Mucosa of descending colon (tissue), 3 donors: Measurements from ENCODE around the gene UCHL1. TPM values are rescaled to one million over a fixed set of nuclear protein-coding genes. Genes with fewer than 3 reads are reported as not detected.
A peak's percentile ranks its signal among the peaks of the same experiment; 100 is the strongest.
"Not testable (repeated sequence)": the region's sequence is repeated elsewhere in the genome, so short reads cannot be mapped to it uniquely, and the experiment has no call there.

ENCODE experiments used
- ATAC-seq: fragments of 200-7000 bp; cut with Tn5 transposase; one replicate; pipeline ENCODE4 v1.9.1; 2020; ENCODE audit warnings: mild to moderate bottlenecking, moderate library complexity
- DNase-seq, 3 donors: peaks; one replicate each; pipeline ENCODE4 v3.0.0-alpha.2; 2020
- H3K36me3 ChIP-seq: fragments of 200-600 bp; one replicate; pipeline ENCODE4 v1.8.0; 2021; ENCODE audit warnings: low read depth, mild to moderate bottlenecking
- H3K4me1 ChIP-seq: fragments of 200-600 bp; one replicate; pipeline ENCODE4 v1.8.0; 2021; ENCODE audit warnings: low read depth, mild to moderate bottlenecking
- H3K4me3 ChIP-seq: fragments of 200-600 bp; one replicate; pipeline ENCODE4 v1.8.0; 2021; ENCODE audit warnings: mild to moderate bottlenecking
- H3K9me3 ChIP-seq: fragments of 200-600 bp; one replicate; pipeline ENCODE4 v1.8.0; 2021; ENCODE audit warnings: mild to moderate bottlenecking
- intact Hi-C, 2 donors: fragments of 100-400 bp; cut with DNase I in 1 of 2; cut with micrococcal nuclease in 1 of 2; formaldehyde crosslinking; loops; one replicate each; pipeline versions ENCODE4 v1.11.0 to v1.11.1; 2022; cut with DNase I, micrococcal nuclease
- total RNA-seq, 3 donors: library from RNA; stranded (reverse); fragmentation: NEBNext Ultra II Directional in 2 of 3; extraction: Animal tissue kit (Norgen Biotek cat#: 25700) in 2 of 3; gene quantifications; one replicate each; pipeline versions ENCODE4 v1.2.1 to v1.2.4, GENCODE V29; 2021 to 2023
- TF ChIP-seq, protein P1 (sequence below): fragments of 200-600 bp; IDR thresholded peaks from one replicate; pipeline ENCODE4 v1.8.0; 2022; ENCODE audit warnings: antibody characterized with exemption, mild to moderate bottlenecking
- donor health status: DM: no; HTN: no; CAD: no; lungs with moderate emphysema.
- donor health status: DM: no; HTN: no; CAD: no.
- donor health status: DM: no; HTN: yes; CAD: no.

UCHL1 gene
- total RNA-seq, 3 donors from 2014 or later, result 4.1 to 76.0 (median 11.1) TPM

DNA sequence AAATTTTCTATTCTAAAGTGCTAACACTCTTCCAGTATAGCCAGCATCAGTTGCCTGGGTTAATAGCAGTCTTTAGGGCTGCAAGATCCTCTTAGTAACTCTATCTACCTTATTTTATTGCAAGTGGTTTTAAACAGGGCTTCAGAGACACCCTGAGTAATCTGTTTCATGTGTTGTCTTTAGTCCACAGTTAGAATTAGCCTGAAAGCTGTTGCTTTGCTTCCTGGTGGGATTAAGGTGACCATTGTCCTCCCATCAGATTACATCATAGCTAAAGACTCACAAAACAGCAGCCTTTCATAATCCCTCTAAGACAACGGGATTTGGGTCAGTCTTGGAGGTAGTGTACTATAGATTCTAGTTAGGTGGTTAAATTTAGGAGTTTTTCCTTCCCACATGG is 7.5 kb downstream of the UCHL1 start:
- TF ChIP-seq, protein P1, sequence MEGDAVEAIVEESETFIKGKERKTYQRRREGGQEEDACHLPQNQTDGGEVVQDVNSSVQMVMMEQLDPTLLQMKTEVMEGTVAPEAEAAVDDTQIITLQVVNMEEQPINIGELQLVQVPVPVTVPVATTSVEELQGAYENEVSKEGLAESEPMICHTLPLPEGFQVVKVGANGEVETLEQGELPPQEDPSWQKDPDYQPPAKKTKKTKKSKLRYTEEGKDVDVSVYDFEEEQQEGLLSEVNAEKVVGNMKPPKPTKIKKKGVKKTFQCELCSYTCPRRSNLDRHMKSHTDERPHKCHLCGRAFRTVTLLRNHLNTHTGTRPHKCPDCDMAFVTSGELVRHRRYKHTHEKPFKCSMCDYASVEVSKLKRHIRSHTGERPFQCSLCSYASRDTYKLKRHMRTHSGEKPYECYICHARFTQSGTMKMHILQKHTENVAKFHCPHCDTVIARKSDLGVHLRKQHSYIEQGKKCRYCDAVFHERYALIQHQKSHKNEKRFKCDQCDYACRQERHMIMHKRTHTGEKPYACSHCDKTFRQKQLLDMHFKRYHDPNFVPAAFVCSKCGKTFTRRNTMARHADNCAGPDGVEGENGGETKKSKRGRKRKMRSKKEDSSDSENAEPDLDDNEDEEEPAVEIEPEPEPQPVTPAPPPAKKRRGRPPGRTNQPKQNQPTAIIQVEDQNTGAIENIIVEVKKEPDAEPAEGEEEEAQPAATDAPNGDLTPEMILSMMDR, result no peak
- no peak for ATAC-seq

DNA sequence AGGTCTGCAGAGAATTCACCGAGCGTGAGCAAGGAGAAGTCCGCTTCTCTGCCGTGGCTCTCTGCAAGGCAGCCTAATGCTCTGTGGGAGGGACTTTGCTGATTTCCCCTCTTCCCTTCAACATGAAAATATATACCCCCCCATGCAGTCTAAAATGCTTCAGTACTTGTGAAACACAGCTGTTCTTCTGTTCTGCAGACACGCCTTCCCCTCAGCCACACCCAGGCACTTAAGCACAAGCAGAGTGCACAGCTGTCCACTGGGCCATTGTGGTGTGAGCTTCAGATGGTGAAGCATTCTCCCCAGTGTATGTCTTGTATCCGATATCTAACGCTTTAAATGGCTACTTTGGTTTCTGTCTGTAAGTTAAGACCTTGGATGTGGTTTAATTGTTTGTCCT is 11.3 kb downstream of the UCHL1 start:
- no peak overlapping the region for H3K4me3 ChIP-seq
- TF ChIP-seq, protein P1, result no peak
- intact Hi-C loops, result no loop called here
- no peaks in the 10 kb centered on the region for H3K9me3 ChIP-seq
- DNase-seq (peak in 2 of 3 donors; percentile 17 to 35), ATAC-seq (peak; percentile 60)
- H3K36me3 ChIP-seq, result no peaks in the 10 kb centered on the region
- no peaks in the 10 kb centered on the region for H3K4me1 ChIP-seq

More for the DNA sequence above, 7.5 kb downstream of the UCHL1 start:
- no peak overlapping the region for H3K4me3 ChIP-seq
- no peaks in the 10 kb centered on the region for H3K9me3 ChIP-seq
- no peak for DNase-seq
- intact Hi-C loops, result no loop called here
- H3K36me3 ChIP-seq, result no peaks in the 10 kb centered on the region
- H3K4me1 ChIP-seq, result no peaks in the 10 kb centered on the region

DNA sequence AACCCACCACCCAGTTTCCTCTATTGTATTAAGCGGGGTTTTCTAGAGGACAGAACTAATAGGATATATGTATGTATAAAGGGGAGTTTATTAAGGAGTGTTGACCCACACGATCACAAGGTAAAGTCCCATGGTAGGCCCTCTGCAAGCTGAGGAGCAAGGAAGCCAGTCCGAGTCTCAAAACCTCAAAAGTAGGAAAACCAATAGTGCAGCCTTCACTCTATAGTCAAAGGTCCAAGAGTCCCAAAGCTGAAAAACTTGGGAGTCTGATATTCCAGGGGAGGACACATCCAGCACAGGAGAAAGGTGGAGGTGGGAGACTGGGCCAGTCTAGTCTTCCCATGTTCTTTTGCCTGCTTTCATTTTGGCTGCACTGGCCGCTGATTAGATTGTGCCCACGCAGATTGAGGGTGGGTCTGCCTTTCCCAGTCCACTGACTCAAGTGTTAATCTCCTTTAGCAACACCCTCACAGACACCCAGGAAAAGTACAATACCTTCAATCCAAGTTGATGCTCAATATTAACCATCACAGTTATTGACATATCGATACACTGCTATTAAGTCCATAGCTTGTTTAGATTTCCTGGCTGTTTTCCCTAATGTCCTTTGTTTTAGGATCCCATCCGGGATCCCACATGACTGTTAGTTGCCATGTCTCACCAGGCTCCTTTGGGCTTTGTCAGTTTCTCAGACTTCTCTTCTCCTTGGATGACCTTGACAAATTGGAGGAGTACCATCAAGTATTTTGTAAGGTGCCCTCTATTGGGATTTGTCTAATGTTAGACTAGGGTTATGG is 12.2 kb downstream of the UCHL1 start:
- no peak for ATAC-seq
- intact Hi-C loops, result no loop called here
- no peaks in the 10 kb centered on the region for H3K36me3 ChIP-seq
- TF ChIP-seq, protein P1, result no peak
- DNase-seq, result no peak
- no peaks in the 10 kb centered on the region for H3K4me1 ChIP-seq
- H3K9me3 ChIP-seq, result no peaks in the 10 kb centered on the region
- no peak overlapping the region for H3K4me3 ChIP-seq

DNA sequence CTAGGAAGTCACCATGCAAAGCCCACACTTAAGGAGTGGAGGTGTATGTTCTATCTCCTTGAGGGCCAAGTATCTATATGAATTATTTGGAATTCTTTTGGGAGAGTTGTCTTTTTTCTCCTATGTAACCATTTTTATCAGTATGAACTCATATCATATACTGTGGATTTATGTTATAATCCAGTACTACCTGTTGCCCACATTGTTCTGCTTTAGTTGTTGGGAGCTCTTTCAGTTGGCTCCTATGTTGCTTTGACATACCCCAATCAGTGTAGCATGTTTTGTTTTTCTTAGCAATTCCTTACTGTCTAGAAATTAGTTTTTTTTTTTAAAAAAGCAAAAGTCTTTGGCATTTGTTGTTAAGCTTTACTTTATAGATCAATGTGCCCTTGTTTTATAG is 13.0 kb downstream of the UCHL1 start:
- no peaks in the 10 kb centered on the region for H3K4me1 ChIP-seq
- TF ChIP-seq, protein P1, result no peak
- intact Hi-C loops, result no loop called here

DNA sequence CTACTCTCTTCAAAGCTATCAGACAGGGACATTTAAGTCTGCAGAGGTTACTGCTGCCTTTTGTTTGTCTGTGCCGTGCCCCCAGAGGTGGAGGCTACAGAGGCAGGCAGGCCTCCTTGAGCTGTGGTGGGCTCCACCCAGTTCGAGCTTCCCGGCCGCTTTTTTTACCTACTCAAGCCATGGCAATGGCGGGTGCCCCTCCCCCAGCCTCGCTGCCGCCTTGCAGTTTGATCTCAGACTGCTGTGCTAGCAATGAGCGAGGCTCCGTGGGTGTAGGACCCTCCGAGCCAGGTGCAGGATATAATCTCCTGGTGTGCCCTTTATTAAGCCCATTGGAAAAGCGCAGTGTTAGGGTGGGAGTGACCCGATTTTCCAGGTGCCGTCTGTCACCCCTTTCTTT is 19.2 kb downstream of the UCHL1 start:
- intact Hi-C loops, H3K4me1 ChIP-seq, H3K9me3 ChIP-seq, H3K36me3 ChIP-seq, ATAC-seq, DNase-seq, H3K4me3 ChIP-seq: not testable (repeated sequence)

More for the DNA sequence above, 13.0 kb downstream of the UCHL1 start:
- no peak for ATAC-seq
- no peaks in the 10 kb centered on the region for H3K36me3 ChIP-seq
- no peaks in the 10 kb centered on the region for H3K9me3 ChIP-seq
- no peak for DNase-seq
- H3K4me3 ChIP-seq, result no peak overlapping the region

DNA sequence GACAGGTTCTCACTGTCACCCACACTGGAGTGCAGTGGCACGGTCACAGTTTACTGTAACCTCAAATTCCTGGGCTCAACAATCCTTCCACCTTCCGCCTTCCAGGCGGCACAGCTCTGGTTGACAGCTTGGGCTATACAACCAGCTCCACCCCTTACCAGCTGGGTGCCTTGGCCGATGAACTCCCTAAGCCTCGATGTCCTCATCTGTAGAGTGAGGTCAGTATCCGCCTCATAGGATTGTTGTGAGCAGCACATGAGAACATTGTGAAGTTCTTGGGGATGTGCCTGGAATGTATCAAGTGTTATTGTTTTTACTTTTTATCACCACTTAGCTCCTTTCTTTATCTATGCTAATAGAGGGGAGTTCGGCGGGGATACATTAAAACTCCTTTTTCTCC is 23.3 kb downstream of the UCHL1 start:
- no peaks in the 10 kb centered on the region for H3K9me3 ChIP-seq
- no peaks in the 10 kb centered on the region for H3K36me3 ChIP-seq
- ATAC-seq (no peak), DNase-seq (no peak)
- TF ChIP-seq, protein P1, result no peak
- intact Hi-C loops, result loop anchor here (5.0 to 10.0 kb wide), 3 partner anchors 367 to 605 kb away; no protein-coding TSS in a partner anchor
- H3K4me1 ChIP-seq, result no peaks in the 10 kb centered on the region
- no peak overlapping the region for H3K4me3 ChIP-seq
